Measurements from ENCODE around the gene TFEC. TPM values are rescaled to one million over a fixed set of nuclear protein-coding genes. Genes with fewer than 3 reads are reported as not detected.

The TFEC gene
- total RNA-seq, 1 donor from 2014 or later: 0.56 TPM

DNA sequence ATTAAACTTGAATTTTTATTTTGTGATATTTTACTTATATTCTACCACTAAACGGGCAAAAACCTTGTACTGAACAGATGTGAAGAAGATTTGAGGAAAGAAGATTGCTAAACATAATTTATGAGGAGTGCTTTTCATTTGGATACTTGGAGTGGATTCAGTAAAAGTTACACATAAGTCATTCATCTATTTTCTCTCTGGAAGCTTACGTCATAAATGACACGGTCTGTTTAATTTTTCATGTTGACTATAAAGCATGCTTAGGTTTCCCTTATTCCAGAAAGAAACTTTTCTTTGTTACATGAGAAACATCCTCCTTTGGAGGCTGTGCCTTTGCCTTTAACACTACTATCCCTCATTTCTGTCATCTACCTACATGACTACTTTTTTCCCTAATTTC is 53.9 kb downstream of the TFEC start:
- Mint-ChIP-seq H3K4me1 (ENCODE audit: unreplicated experiment) (peaks cover 2% of the 10 kb centered on the region), H3K36me3 (ENCODE audit: low read depth, unreplicated experiment) (no peaks in the 10 kb centered on the region), H3K9me3 (ENCODE audit: unreplicated experiment) (no peaks in the 10 kb centered on the region), H3K27ac (ENCODE audit: unreplicated experiment) (no peak overlapping the region), H3K4me3 (ENCODE audit: unreplicated experiment) (no peak overlapping the region), H3K27me3 (ENCODE audit: unreplicated experiment) (no peaks in the 10 kb centered on the region)
- DNase-seq (ENCODE audit: low spot score): no peak
- TF ChIP-seq, protein P1, sequence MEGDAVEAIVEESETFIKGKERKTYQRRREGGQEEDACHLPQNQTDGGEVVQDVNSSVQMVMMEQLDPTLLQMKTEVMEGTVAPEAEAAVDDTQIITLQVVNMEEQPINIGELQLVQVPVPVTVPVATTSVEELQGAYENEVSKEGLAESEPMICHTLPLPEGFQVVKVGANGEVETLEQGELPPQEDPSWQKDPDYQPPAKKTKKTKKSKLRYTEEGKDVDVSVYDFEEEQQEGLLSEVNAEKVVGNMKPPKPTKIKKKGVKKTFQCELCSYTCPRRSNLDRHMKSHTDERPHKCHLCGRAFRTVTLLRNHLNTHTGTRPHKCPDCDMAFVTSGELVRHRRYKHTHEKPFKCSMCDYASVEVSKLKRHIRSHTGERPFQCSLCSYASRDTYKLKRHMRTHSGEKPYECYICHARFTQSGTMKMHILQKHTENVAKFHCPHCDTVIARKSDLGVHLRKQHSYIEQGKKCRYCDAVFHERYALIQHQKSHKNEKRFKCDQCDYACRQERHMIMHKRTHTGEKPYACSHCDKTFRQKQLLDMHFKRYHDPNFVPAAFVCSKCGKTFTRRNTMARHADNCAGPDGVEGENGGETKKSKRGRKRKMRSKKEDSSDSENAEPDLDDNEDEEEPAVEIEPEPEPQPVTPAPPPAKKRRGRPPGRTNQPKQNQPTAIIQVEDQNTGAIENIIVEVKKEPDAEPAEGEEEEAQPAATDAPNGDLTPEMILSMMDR (IDR thresholded peaks at IDR 0.05; ENCODE audit: unreplicated experiment): no peak

GRCh38 chr7:115975766-115976165 is 54.8 kb downstream of the TFEC start:
- H3K4me3 Mint-ChIP-seq (ENCODE audit: unreplicated experiment): no peak overlapping the region
- TF ChIP-seq, protein P1 (IDR thresholded peaks at IDR 0.05; ENCODE audit: unreplicated experiment): no peak
- H3K4me1 Mint-ChIP-seq (ENCODE audit: unreplicated experiment): peaks cover 9% of the 10 kb centered on the region
- H3K27ac Mint-ChIP-seq (ENCODE audit: unreplicated experiment): no peak overlapping the region
- H3K36me3 Mint-ChIP-seq (ENCODE audit: low read depth, unreplicated experiment): no peaks in the 10 kb centered on the region
- no peaks in the 10 kb centered on the region for H3K27me3 Mint-ChIP-seq (ENCODE audit: unreplicated experiment)
- H3K9me3 Mint-ChIP-seq (ENCODE audit: unreplicated experiment): no peaks in the 10 kb centered on the region
- no peak for DNase-seq (ENCODE audit: low spot score)

DNA sequence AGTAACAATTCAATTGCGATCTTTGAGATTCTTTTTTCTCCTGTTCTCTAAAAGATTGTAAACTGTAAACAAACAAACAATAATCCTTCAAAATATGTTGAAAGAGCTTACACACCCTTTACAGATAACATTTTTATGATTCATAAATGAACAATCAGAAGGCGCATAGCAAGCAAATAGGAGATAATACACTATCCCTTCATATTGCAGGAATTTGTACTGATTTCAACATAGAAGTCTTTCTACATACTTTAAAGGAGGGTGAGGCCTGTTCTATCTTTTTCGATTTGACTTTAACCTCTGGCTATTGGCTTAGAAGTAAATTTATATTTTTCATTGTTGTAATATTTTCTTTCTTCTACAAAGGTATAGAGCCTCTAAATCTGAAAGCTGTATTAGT is 57.2 kb downstream of the TFEC start:
- H3K27ac Mint-ChIP-seq (ENCODE audit: unreplicated experiment): no peak overlapping the region
- DNase-seq (ENCODE audit: low spot score): no peak
- TF ChIP-seq, protein P1 (IDR thresholded peaks at IDR 0.05; ENCODE audit: unreplicated experiment): no peak
- no peaks in the 10 kb centered on the region for H3K9me3 Mint-ChIP-seq (ENCODE audit: unreplicated experiment)
- no peaks in the 10 kb centered on the region for H3K36me3 Mint-ChIP-seq (ENCODE audit: low read depth, unreplicated experiment)
- H3K4me1 Mint-ChIP-seq (ENCODE audit: unreplicated experiment): peaks cover 12% of the 10 kb centered on the region
- no peaks in the 10 kb centered on the region for H3K27me3 Mint-ChIP-seq (ENCODE audit: unreplicated experiment)
- no peak overlapping the region for H3K4me3 Mint-ChIP-seq (ENCODE audit: unreplicated experiment)

GRCh38 chr7:115971506-115971905 is 59.1 kb downstream of the TFEC start:
- TF ChIP-seq, protein P1 (IDR thresholded peaks at IDR 0.05; ENCODE audit: unreplicated experiment): no peak
- Mint-ChIP-seq H3K27me3 (ENCODE audit: unreplicated experiment) (no peaks in the 10 kb centered on the region), H3K36me3 (ENCODE audit: low read depth, unreplicated experiment) (no peaks in the 10 kb centered on the region), H3K27ac (ENCODE audit: unreplicated experiment) (no peak overlapping the region), H3K4me3 (ENCODE audit: unreplicated experiment) (no peak overlapping the region), H3K9me3 (ENCODE audit: unreplicated experiment) (no peaks in the 10 kb centered on the region), H3K4me1 (ENCODE audit: unreplicated experiment) (peaks cover 12% of the 10 kb centered on the region)
- no peak for DNase-seq (ENCODE audit: low spot score)

DNA sequence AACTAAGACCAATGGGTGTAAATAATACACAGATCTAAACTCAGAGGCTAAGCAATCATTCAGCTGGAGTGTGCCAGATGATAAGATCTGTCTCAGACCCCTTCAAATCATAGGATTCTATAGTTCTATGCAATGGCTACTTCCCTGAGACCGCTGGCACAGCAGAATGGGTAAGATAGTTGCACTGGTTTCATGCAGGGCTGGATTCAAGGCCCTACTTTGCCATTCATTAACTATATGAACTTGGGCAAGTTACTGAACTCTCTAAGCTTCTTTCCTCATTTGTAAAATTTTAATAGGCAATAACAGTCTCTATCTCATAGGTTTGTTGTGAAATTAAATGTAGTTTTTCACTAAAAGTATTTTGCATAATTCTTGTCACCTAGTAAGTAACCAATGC is 62.0 kb downstream of the TFEC start:
- no peaks in the 10 kb centered on the region for H3K36me3 Mint-ChIP-seq (ENCODE audit: low read depth, unreplicated experiment)
- no peak overlapping the region for H3K4me3 Mint-ChIP-seq (ENCODE audit: unreplicated experiment)
- peaks cover 12% of the 10 kb centered on the region for H3K4me1 Mint-ChIP-seq (ENCODE audit: unreplicated experiment)
- TF ChIP-seq, protein P1 (IDR thresholded peaks at IDR 0.05; ENCODE audit: unreplicated experiment): no peak
- no peaks in the 10 kb centered on the region for H3K9me3 Mint-ChIP-seq (ENCODE audit: unreplicated experiment)
- H3K27ac Mint-ChIP-seq (ENCODE audit: unreplicated experiment): no peak overlapping the region
- H3K27me3 Mint-ChIP-seq (ENCODE audit: unreplicated experiment): no peaks in the 10 kb centered on the region
- no peak for DNase-seq (ENCODE audit: low spot score)

Data from endothelial cell (in vitro differentiated cells).